Uterus (tissue), 2 donors: ENCODE results near the gene PSENEN.

Experiments
- POLR2A ChIP-seq, 2 donors: fragments of 450-650 bp; IDR thresholded peaks; one replicate each; pipeline ENCODE4 v1.6.1; 2016; ENCODE audit warnings: antibody characterized with exemption in 2 of 2, mild to moderate bottlenecking in 1 of 2, moderate library complexity in 1 of 2
- TF ChIP-seq, protein P1 (sequence below), 4 experiments: fragments of 200-600 bp in 2 of 4; fragments of 450-650 bp in 2 of 4; sonication (generic) in 2 of 4; IDR thresholded peaks; one replicate each; pipeline ENCODE4 v1.5.1; 2016 to 2019; ENCODE audit warnings: antibody characterized with exemption in 4 of 4, mild to moderate bottlenecking in 2 of 4, moderate library complexity in 1 of 4

DNA sequence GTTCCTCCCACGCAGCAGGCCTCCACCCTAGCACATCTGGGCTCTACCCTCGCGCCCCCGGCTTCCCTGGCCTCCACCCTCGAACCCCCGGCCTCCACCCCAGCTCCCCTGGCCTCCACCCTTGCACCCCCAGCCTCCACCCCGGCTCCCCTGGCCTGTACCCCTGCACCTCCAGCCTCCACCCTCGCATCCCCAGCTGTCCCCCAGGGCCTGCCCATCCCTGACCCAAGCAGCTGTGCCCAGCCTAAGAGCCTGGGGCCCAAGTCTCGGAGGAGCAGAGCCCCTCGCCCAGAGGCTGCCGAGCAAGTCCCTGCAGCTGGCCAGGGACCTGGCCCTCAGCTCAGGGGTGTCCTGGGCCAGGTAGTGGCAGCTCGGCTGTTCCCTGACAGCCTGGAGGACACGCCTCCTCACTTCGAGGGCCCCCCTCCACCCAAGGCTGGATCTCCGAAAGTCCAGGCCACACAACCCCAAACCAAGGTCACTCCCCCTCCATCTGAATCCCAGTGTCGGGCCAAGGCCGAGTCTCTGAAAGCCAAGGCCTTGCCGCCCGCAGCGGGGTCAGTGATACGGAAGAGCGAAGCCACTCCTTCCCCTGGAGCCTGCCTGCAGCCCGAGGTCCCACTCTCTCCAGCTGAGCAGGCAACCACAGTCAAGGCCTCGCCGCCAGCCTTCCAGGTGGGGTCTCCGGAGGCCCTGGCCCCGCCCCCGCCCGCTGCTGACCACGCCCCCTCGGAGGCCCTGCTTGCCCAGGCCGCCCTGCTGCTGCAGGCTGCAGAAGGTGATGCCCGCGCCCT is 22.0 kb downstream of the PSENEN start:
- TF ChIP-seq POLR2A (IDR thresholded peaks at IDR 0.05), result no peak
- TF ChIP-seq, protein P1, sequence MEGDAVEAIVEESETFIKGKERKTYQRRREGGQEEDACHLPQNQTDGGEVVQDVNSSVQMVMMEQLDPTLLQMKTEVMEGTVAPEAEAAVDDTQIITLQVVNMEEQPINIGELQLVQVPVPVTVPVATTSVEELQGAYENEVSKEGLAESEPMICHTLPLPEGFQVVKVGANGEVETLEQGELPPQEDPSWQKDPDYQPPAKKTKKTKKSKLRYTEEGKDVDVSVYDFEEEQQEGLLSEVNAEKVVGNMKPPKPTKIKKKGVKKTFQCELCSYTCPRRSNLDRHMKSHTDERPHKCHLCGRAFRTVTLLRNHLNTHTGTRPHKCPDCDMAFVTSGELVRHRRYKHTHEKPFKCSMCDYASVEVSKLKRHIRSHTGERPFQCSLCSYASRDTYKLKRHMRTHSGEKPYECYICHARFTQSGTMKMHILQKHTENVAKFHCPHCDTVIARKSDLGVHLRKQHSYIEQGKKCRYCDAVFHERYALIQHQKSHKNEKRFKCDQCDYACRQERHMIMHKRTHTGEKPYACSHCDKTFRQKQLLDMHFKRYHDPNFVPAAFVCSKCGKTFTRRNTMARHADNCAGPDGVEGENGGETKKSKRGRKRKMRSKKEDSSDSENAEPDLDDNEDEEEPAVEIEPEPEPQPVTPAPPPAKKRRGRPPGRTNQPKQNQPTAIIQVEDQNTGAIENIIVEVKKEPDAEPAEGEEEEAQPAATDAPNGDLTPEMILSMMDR (IDR thresholded peaks at IDR 0.05), result no peak
